Amniotic epithelial cell (primary cell): ENCODE data around the gene BHLHE41.

Experiments used
- DNase-seq: peaks from one replicate; pipeline ENCODE4 v3.0.0-alpha.2; 2010; ENCODE audit warnings: low read depth

BHLHE41 gene

GRCh38 chr12:26077915-26078702, 46.7 kb downstream of the BHLHE41 start:
- DNase-seq = peak; percentile 57
